Smooth muscle cell (in vitro differentiated cells): ENCODE data around the gene INSM1. TPM values are rescaled to one million over a fixed set of nuclear protein-coding genes. Genes with fewer than 3 reads are reported as not detected.

Experiments
- DNase-seq: peaks from one replicate; lab custom pipeline; 2025; ENCODE audit not compliant: unreplicated experiment; lab: John Stamatoyannopoulos, UW
- H2AFZ ChIP-seq: fragments of 200-600 bp; sonication (generic); 2 replicates; pipeline ENCODE4 v1.6.0; 2016; ENCODE audit warnings: antibody characterized with exemption, low read depth, mild to moderate bottlenecking
- H3F3A ChIP-seq: fragments of 200-600 bp; sonication (generic); 2 replicates; pipeline ENCODE4 v1.6.0; 2017; ENCODE audit warnings: antibody characterized with exemption, low read depth
- H3K27ac ChIP-seq: fragments of 200-600 bp; sonication (generic); 2 replicates; pipeline ENCODE4 v1.5.1; 2016; ENCODE audit warnings: low read depth, mild to moderate bottlenecking
- H3K27me3 ChIP-seq: fragments of 200-600 bp; sonication (generic); 2 replicates; pipeline ENCODE4 v1.6.1; 2016; ENCODE audit warnings: low read depth, mild to moderate bottlenecking
- H3K36me3 ChIP-seq: fragments of 200-600 bp; sonication (generic); 2 replicates; pipeline ENCODE4 v1.5.1; 2016; ENCODE audit warnings: low read depth
- H3K4me1 ChIP-seq: fragments of 200-600 bp; sonication (generic); 2 replicates; pipeline ENCODE4 v1.5.1; 2016; ENCODE audit warnings: low read depth
- H3K4me2 ChIP-seq: fragments of 200-600 bp; sonication (generic); 2 replicates; pipeline ENCODE4 v1.6.0; 2016; ENCODE audit warnings: mild to moderate bottlenecking
- H3K4me3 ChIP-seq: fragments of 200-600 bp; sonication (generic); 2 replicates; pipeline ENCODE4 v1.5.1; 2016; ENCODE audit warnings: mild to moderate bottlenecking
- H3K79me2 ChIP-seq: fragments of 200-600 bp; sonication (generic); 2 replicates; pipeline ENCODE4 v1.6.0; 2016; ENCODE audit warnings: low read depth, mild to moderate bottlenecking
- H3K9ac ChIP-seq: fragments of 200-600 bp; sonication (generic); 2 replicates; pipeline ENCODE4 v1.6.0; 2016; ENCODE audit warnings: low read depth
- H3K9me3 ChIP-seq: fragments of 200-600 bp; sonication (generic); replicated peaks from 2 replicates; pipeline ENCODE4 v1.5.1; 2016; ENCODE audit warnings: low read depth
- H4K20me1 ChIP-seq: fragments of 200-600 bp; sonication (generic); 2 replicates; pipeline ENCODE4 v1.6.0; 2016; ENCODE audit warnings: low read depth
- CTCF ChIP-seq: fragments of 200-600 bp; sonication (generic); IDR thresholded peaks from 2 replicates; pipeline ENCODE4 v1.5.1; 2017; ENCODE audit warnings: borderline replicate concordance, mild to moderate bottlenecking, antibody characterized with exemption; ENCODE audit not compliant: insufficient read depth, poor library complexity, severe bottlenecking
- WGBS: methylation state at CpG from one replicate; pipeline ENCODE4 v1.1.7; 2016; ENCODE audit warnings: low lambda C conversion rate; 5-methylcytosine and 5-hydroxymethylcytosine counted together
- polyA plus RNA-seq: library from polyadenylated mRNA; unstranded; fragments of >200 nt; fragmentation: Nextera tagmentation; extraction: Ambion mirVana; gene quantifications from 2 replicates; pipeline ENCODE4 v1.2.1, GENCODE V29; 2016
- total RNA-seq: library from RNA; depleted of rRNA; stranded (reverse); fragments of >200 nt; gene quantifications from 2 replicates; pipeline ENCODE4 v1.2.3, GENCODE V29; 2014

Gene INSM1
- total and polyA plus RNA-seq, 2 experiments from 2014 or later: not detected

DNA sequence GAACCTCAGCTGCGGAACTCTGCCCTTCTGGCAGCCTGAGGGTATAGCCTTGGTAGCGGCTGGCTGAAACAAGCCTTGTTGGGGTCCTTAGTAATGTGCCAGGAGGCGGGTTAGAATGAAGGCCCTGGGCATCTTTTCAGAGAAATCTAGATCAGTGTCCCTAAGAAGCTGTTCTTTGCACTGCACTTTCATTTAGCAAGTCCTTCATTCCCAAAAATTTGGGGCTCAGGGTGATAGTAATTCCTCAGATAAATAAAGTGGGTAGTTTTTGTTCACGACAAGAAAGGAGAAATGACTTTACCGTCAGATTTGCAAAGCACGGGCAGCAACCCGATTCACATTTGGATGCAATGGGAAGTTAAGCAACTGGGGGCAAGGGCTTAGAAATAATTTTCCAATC, 3.2 kb downstream of the INSM1 start:
- H4K20me1 ChIP-seq: no peaks in the 10 kb centered on the region
- H2AFZ ChIP-seq: no peak overlapping the region
- no peaks in the 10 kb centered on the region for H3K79me2 ChIP-seq
- no peaks in the 10 kb centered on the region for H3F3A ChIP-seq
- no peak for DNase-seq
- H3K27me3 ChIP-seq: peaks cover 97% of the 10 kb centered on the region
- H3K4me1 ChIP-seq: peaks cover 6% of the 10 kb centered on the region
- WGBS: 15% methylated on average over 7 of the region's 7 CpGs
- no peaks in the 10 kb centered on the region for H3K9me3 ChIP-seq
- no peak for TF ChIP-seq CTCF
- no peak overlapping the region for H3K4me3 ChIP-seq
- no peaks in the 10 kb centered on the region for H3K36me3 ChIP-seq
- H3K4me2 ChIP-seq: no peak overlapping the region
- H3K27ac ChIP-seq: no peak overlapping the region
- no peak overlapping the region for H3K9ac ChIP-seq

- no peak for TF ChIP-seq CTCF
- Histone ChIP-seq H3K27me3 (peaks cover 97% of the 10 kb centered on the region), H4K20me1 (no peaks in the 10 kb centered on the region), H3K4me3 (no peak overlapping the region), H2AFZ (no peak overlapping the region), H3K9ac (no peak overlapping the region), H3F3A (no peaks in the 10 kb centered on the region), H3K4me2 (no peak overlapping the region), H3K27ac (no peak overlapping the region), H3K9me3 (no peaks in the 10 kb centered on the region), H3K36me3 (no peaks in the 10 kb centered on the region), H3K4me1 (peaks cover 6% of the 10 kb centered on the region), H3K79me2 (no peaks in the 10 kb centered on the region)
- no peak for DNase-seq
- WGBS: 9% methylated on average over 3 of the region's 3 CpGs
These were observed 3.8 kb downstream of the INSM1 start for GRCh38 chr20:20371681-20372080.

DNA sequence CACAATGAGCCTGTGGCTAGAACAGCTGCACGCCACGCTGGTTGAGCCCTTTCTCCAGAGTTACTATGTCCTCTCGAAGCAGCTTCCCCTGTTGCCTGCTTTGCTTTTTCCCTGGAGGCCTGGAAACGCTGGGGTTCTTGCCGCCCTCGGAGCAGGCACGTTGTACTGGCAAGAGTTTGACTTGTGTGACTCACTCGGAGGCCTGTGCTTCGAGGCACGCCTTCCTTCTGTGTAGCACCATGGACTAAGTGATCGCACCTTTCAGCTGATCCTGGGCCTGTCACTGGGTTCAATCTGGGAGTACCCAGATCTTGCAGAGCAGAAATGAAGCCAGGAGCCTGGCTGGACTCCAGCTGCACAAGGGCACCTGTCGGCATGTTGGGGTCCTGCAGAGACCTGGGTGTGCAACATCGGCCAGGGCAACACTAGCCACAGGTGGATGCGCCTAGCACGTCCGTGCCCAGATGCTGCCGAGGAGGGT, 5.2 kb downstream of the INSM1 start:
- WGBS: 54% methylated on average over 17 of the region's 17 CpGs
- Histone ChIP-seq H3K27me3 (peaks cover 86% of the 10 kb centered on the region), H3K9ac (no peak overlapping the region), H4K20me1 (no peaks in the 10 kb centered on the region), H3K36me3 (no peaks in the 10 kb centered on the region), H3K79me2 (no peaks in the 10 kb centered on the region), H3K4me2 (no peak overlapping the region), H3K9me3 (no peaks in the 10 kb centered on the region), H2AFZ (no peak overlapping the region), H3K4me3 (no peak overlapping the region), H3K4me1 (no peaks in the 10 kb centered on the region), H3F3A (no peaks in the 10 kb centered on the region), H3K27ac (no peak overlapping the region)
- no peak for DNase-seq
- TF ChIP-seq CTCF: no peak

GRCh38 chr20:20375862-20376261, 8.0 kb downstream of the INSM1 start:
- Histone ChIP-seq H3K27ac (no peak overlapping the region), H3F3A (no peaks in the 10 kb centered on the region), H4K20me1 (no peaks in the 10 kb centered on the region), H3K36me3 (no peaks in the 10 kb centered on the region), H3K4me3 (no peak overlapping the region), H3K9me3 (no peaks in the 10 kb centered on the region), H3K4me2 (no peak overlapping the region), H3K27me3 (peaks cover 61% of the 10 kb centered on the region), H3K4me1 (no peaks in the 10 kb centered on the region), H2AFZ (no peak overlapping the region), H3K79me2 (no peaks in the 10 kb centered on the region), H3K9ac (no peak overlapping the region)
- TF ChIP-seq CTCF: no peak
- whole genome bisulfite sequencing: 89% methylated on average over 8 of the region's 8 CpGs
- no peak for DNase-seq
